Trophoblast cell (in vitro differentiated cells and primary cell): ENCODE measurements around the gene FNIP1.

Experiments
- DNase-seq, 2 donors: peaks; one replicate each; pipeline ENCODE4 v3.0.0-alpha.2; 2016
- H2AFZ ChIP-seq: 2 replicates; pipeline ENCODE4 v1.6.1; 2013; ENCODE audit warnings: low read length, moderate library complexity, mild to moderate bottlenecking; ENCODE audit not compliant: insufficient read depth, poor library complexity
- H2AK5ac ChIP-seq: 2 replicates; pipeline ENCODE4 v1.6.1; 2013; ENCODE audit warnings: mild to moderate bottlenecking, low read length
- H2BK120ac ChIP-seq: 2 replicates; pipeline ENCODE4 v1.6.1; 2013; ENCODE audit warnings: low read length, mild to moderate bottlenecking, moderate library complexity; ENCODE audit not compliant: insufficient read depth, poor library complexity
- H2BK12ac ChIP-seq: 2 replicates; pipeline ENCODE4 v1.6.1; 2013; ENCODE audit warnings: mild to moderate bottlenecking, low read length, moderate library complexity
- H2BK5ac ChIP-seq: 2 replicates; pipeline ENCODE4 v1.6.1; 2013; ENCODE audit warnings: low read length, low read depth, moderate library complexity, mild to moderate bottlenecking; ENCODE audit not compliant: poor library complexity
- H3K14ac ChIP-seq: 2 replicates; pipeline ENCODE4 v1.6.1; 2013; ENCODE audit warnings: mild to moderate bottlenecking, low read length
- H3K18ac ChIP-seq: 2 replicates; pipeline ENCODE4 v1.6.1; 2013; ENCODE audit warnings: mild to moderate bottlenecking, low read length
- H3K23ac ChIP-seq: 2 replicates; pipeline ENCODE4 v1.6.1; 2013; ENCODE audit warnings: low read length
- H3K27ac ChIP-seq: 2 replicates; pipeline ENCODE4 v1.5.1; 2013; ENCODE audit warnings: low read depth, mild to moderate bottlenecking, inconsistent platforms, low read length, moderate library complexity
- H3K27me3 ChIP-seq: 2 replicates; pipeline ENCODE4 v1.6.1; 2013; ENCODE audit warnings: inconsistent platforms, mild to moderate bottlenecking, low read length, moderate library complexity; ENCODE audit not compliant: insufficient read depth
- H3K36me3 ChIP-seq, 2 experiments: 1 replicate in 1 of 2; 2 replicates in 1 of 2; pipeline ENCODE4 v1.6.1; 2013; ENCODE audit warnings: low read length in 2 of 2, mild to moderate bottlenecking in 2 of 2, moderate library complexity in 1 of 2; ENCODE audit not compliant: insufficient read depth in 2 of 2, control insufficient read depth in 1 of 2
- H3K4ac ChIP-seq: 2 replicates; pipeline ENCODE4 v1.6.1; 2013; ENCODE audit warnings: low read depth, mild to moderate bottlenecking, low read length, moderate library complexity
- H3K4me1 ChIP-seq, 2 experiments: 1 replicate in 1 of 2; 2 replicates in 1 of 2; pipeline ENCODE4 v1.6.1; 2013; ENCODE audit warnings: low read length in 2 of 2, mild to moderate bottlenecking in 2 of 2, moderate library complexity in 1 of 2; ENCODE audit not compliant: insufficient read depth in 2 of 2, control insufficient read depth in 1 of 2
- H3K4me2 ChIP-seq: 2 replicates; pipeline ENCODE4 v1.6.1; 2013; ENCODE audit warnings: inconsistent platforms, mild to moderate bottlenecking, low read length, moderate library complexity
- H3K4me3 ChIP-seq: 2 replicates; pipeline ENCODE4 v1.5.1; 2013; ENCODE audit warnings: mild to moderate bottlenecking, low read depth, low read length, inconsistent platforms
- H3K79me1 ChIP-seq: one replicate; pipeline ENCODE4 v1.6.1; 2013; ENCODE audit warnings: low read length
- H3K79me2 ChIP-seq: 2 replicates; pipeline ENCODE4 v1.6.1; 2013; ENCODE audit warnings: low read length, mild to moderate bottlenecking; ENCODE audit not compliant: control insufficient read depth, insufficient read depth, poor library complexity
- H3K9ac ChIP-seq: 2 replicates; pipeline ENCODE4 v1.6.1; 2013; ENCODE audit warnings: mild to moderate bottlenecking, low read length
- H3K9me3 ChIP-seq: 2 replicates; pipeline ENCODE4 v1.6.1; 2013; ENCODE audit warnings: low read depth, mild to moderate bottlenecking, control low read depth, inconsistent platforms, low read length; ENCODE audit not compliant: insufficient read depth
- H4K12ac ChIP-seq: 2 replicates; pipeline ENCODE4 v1.6.1; 2013; ENCODE audit warnings: low read depth, mild to moderate bottlenecking, low read length, moderate library complexity
- H4K8ac ChIP-seq: 2 replicates; pipeline ENCODE4 v1.6.1; 2013; ENCODE audit warnings: low read depth, mild to moderate bottlenecking, low read length, moderate library complexity
- H4K91ac ChIP-seq: one replicate; pipeline ENCODE4 v1.6.1; 2013; ENCODE audit warnings: low read depth, mild to moderate bottlenecking, low read length, moderate library complexity
- WGBS: extraction: QIAGEN DNeasy Blood & Tissue Kit; methylation state at CpG from one replicate; pipeline ENCODE4 v1.1.7; 2013; ENCODE audit warnings: missing lambda C conversion rate; ENCODE audit not compliant: insufficient read length, insufficient coverage; ENCODE audit errors: extremely low coverage; 5-methylcytosine and 5-hydroxymethylcytosine counted together

Gene FNIP1

GRCh38 chr5:131749138-131749537, 47.7 kb downstream of the FNIP1 start:
- H2BK120ac ChIP-seq = no peak overlapping the region
- H3K9ac ChIP-seq = no peak overlapping the region
- no peak overlapping the region for H3K4me2 ChIP-seq
- H4K91ac ChIP-seq = no peak overlapping the region
- no peak overlapping the region for H3K27ac ChIP-seq
- H4K12ac ChIP-seq = no peak overlapping the region
- H3K27me3 ChIP-seq = no peaks in the 10 kb centered on the region
- no peaks in the 10 kb centered on the region for H3K4me1 ChIP-seq
- H3K4ac ChIP-seq = no peak overlapping the region
- no peak for DNase-seq
- H3K23ac ChIP-seq = no peak overlapping the region
- H3K36me3 ChIP-seq = no peaks in the 10 kb centered on the region
- no peak overlapping the region for H2AK5ac ChIP-seq
- H4K8ac ChIP-seq = no peak overlapping the region
- no peak overlapping the region for H3K14ac ChIP-seq
- no peak overlapping the region for H2AFZ ChIP-seq
- H3K79me2 ChIP-seq = no peaks in the 10 kb centered on the region
- H3K4me3 ChIP-seq = no peak overlapping the region
- no peak overlapping the region for H3K18ac ChIP-seq
- H3K9me3 ChIP-seq = no peaks in the 10 kb centered on the region
- no peaks in the 10 kb centered on the region for H3K79me1 ChIP-seq
- H2BK5ac ChIP-seq = no peak overlapping the region
- no peak overlapping the region for H2BK12ac ChIP-seq
- WGBS = no CpG with 5 or more reads among the region's 7 CpGs

- no CpG with 5 or more reads among the region's 6 CpGs for WGBS
- H2BK5ac ChIP-seq = no peak overlapping the region
- H3K4ac ChIP-seq = no peak overlapping the region
- no peak overlapping the region for H3K18ac ChIP-seq
- H4K91ac ChIP-seq = no peak overlapping the region
- no peak overlapping the region for H2AK5ac ChIP-seq
- no peak overlapping the region for H3K4me2 ChIP-seq
- no peaks in the 10 kb centered on the region for H3K36me3 ChIP-seq
- H3K79me2 ChIP-seq = no peaks in the 10 kb centered on the region
- no peaks in the 10 kb centered on the region for H3K9me3 ChIP-seq
- no peak overlapping the region for H3K23ac ChIP-seq
- H2BK120ac ChIP-seq = no peak overlapping the region
- H2AFZ ChIP-seq = no peak overlapping the region
- no peaks in the 10 kb centered on the region for H3K27me3 ChIP-seq
- no peaks in the 10 kb centered on the region for H3K79me1 ChIP-seq
- no peak overlapping the region for H3K14ac ChIP-seq
- no peak overlapping the region for H4K8ac ChIP-seq
- no peaks in the 10 kb centered on the region for H3K4me1 ChIP-seq
- no peak overlapping the region for H3K9ac ChIP-seq
- H4K12ac ChIP-seq = no peak overlapping the region
- no peak overlapping the region for H3K4me3 ChIP-seq
- no peak overlapping the region for H3K27ac ChIP-seq
- DNase-seq = no peak
- H2BK12ac ChIP-seq = no peak overlapping the region
These were observed 49.4 kb downstream of the FNIP1 start for GRCh38 chr5:131747180-131748105.

GRCh38 chr5:131746423-131746822, 50.4 kb downstream of the FNIP1 start:
- DNase-seq = no peak
- Histone ChIP-seq H2AK5ac (no peak overlapping the region), H3K79me1 (no peaks in the 10 kb centered on the region), H3K9me3 (no peaks in the 10 kb centered on the region), H3K27me3 (no peaks in the 10 kb centered on the region), H3K79me2 (no peaks in the 10 kb centered on the region), H2BK120ac (no peak overlapping the region), H4K12ac (no peak overlapping the region), H3K9ac (no peak overlapping the region), H4K8ac (no peak overlapping the region), H2AFZ (no peak overlapping the region), H3K4me3 (no peak overlapping the region), H3K18ac (no peak overlapping the region), H3K4me1 (no peaks in the 10 kb centered on the region), H3K4me2 (no peak overlapping the region), H4K91ac (no peak overlapping the region), H3K36me3 (peaks cover 0 to 3% of the 10 kb centered on the region in 2 experiments), H2BK5ac (no peak overlapping the region), H3K23ac (no peak overlapping the region), H3K4ac (no peak overlapping the region), H3K14ac (no peak overlapping the region), H2BK12ac (no peak overlapping the region), H3K27ac (no peak overlapping the region)
- no CpG with 5 or more reads among the region's 4 CpGs for WGBS

- H2BK5ac ChIP-seq = no peak overlapping the region
- H3K23ac ChIP-seq = no peak overlapping the region
- no CpG with 5 or more reads among the region's 4 CpGs for WGBS
These were observed 51.1 kb downstream of the FNIP1 start for GRCh38 chr5:131745703-131746102.

More at GRCh38 chr5:131745703-131746102, 51.1 kb downstream of the FNIP1 start:
- Histone ChIP-seq H4K91ac (no peak overlapping the region), H2AK5ac (no peak overlapping the region), H3K9ac (no peak overlapping the region), H3K4me3 (no peak overlapping the region), H3K79me2 (no peaks in the 10 kb centered on the region), H3K4ac (no peak overlapping the region), H3K27ac (no peak overlapping the region), H2BK12ac (no peak overlapping the region), H3K9me3 (no peaks in the 10 kb centered on the region), H3K79me1 (no peaks in the 10 kb centered on the region), H3K4me1 (no peaks in the 10 kb centered on the region), H4K8ac (no peak overlapping the region), H3K36me3 (peaks cover under 1 to 3% of the 10 kb centered on the region in 2 experiments), H2AFZ (no peak overlapping the region), H3K14ac (no peak overlapping the region), H3K4me2 (no peak overlapping the region), H3K27me3 (no peaks in the 10 kb centered on the region), H3K18ac (no peak overlapping the region), H2BK120ac (no peak overlapping the region), H4K12ac (no peak overlapping the region)
- no peak for DNase-seq
